NCI-H2196 treated with DMSO at 0.1 percent for 48 hours (cell line): Measurements from ENCODE around the gene AUNIP.

Experiments
- DNase-seq: peaks from one replicate; lab custom pipeline; 2025; ENCODE audit not compliant: unreplicated experiment; lab: John Stamatoyannopoulos, UW

AUNIP gene

DNA sequence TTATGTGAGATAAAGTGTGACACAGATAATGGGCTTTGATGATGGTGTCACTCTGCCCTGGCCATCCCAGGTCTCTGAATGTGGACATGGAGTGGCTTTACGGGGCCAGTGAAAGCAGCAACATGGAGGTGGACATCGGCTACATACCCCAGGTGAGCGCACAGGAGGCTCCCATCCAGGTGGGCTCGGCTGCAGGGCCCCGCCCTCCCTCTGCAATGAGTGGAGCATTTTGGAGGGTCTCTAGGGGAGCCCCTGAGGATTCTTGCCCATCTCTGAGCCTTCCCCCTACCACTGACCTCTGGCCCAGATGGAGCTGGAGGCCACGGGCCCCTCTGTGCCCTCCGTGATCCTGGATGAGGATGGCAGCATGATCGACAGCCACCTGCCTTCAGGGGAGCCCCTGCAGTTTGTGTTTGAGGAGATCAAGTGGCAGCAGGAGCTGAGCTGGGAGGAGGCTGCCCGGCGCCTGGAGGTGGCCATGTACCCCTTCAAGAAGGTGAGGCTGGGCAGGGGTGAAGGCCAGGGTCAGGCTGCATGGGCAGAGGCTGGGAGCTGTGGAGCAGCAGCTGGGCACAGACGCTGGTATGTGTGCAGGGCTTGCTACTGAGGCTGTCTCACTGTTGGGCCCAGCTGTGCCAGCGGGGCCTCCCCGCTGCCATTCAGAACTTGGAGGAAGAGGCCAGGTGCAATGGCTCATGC is 47.7 kb downstream of the AUNIP start:
- DNase-seq: no peak

DNA sequence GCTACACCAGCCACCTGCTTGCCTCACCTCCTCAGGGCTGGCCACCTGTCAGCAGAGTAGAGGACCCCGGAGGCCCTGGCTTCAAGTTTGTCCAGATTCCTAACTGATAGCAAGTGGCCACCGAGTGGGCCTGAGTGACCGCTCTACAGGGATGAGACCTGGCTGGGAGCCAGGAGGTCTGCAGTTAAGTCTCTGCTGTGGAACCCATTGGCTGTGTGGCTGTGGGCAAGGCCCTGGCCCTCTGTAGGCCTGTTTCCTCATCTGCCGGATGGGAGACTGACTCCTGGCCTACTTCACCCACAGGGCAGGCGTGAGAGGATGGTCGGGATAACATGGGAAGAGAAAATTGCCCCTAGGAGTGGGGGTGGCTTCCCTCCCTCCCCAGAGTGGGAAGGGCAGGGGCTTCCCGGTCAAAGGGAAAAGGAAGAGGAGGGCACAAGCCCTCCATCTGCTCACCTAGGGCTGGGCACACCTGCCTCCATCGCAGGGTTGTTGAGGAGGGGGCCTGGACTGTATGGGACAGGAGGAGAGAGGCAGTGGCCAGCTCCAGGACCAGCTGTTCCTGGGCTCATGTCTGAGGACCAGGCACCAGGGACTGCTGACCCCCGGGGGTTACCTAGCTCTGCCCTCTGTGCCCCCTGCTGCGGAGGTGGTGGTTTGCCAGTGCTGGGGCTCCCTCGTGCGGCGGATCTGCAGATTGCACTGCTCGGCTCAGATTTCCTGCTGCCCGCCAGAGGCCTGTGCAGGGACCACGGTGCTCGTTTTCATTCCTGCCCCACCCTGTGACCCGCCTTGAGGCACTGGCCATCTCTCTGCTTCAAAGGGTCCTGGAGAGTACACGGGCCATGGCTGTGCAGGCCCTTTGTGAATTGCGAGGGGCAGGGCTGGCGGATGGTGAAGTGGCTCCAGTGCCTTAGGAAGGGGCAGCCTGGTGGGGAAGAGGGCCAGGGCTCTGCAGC is 48.6 kb downstream of the AUNIP start:
- DNase-seq: peak; percentile 14

DNA sequence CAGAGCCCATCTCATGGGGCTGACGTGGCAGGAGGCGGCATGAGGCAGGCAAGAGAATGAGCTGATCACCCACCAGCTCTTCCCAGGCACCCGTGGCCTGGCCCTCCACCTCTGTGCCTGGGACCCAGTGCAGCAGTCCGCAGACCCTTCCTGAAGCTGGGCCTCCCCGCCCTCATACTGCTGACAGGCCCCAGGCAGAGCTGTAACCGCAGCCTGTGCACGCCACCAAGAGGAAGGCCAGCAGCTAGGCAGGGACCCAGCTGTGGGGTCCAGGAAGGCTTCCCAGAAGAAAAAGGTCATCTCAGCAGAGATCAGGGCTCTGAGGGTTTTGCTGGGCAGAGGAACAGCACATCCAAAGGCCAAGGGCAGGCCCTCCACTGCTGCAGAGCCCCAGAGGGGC is 49.3 kb downstream of the AUNIP start:
- no peak for DNase-seq

- no peak for DNase-seq
Measured at GRCh38 chr1:25809283-25809926, 49.9 kb downstream of the AUNIP start.

GRCh38 chr1:25808481-25809244 is 50.6 kb downstream of the AUNIP start:
- no peak for DNase-seq

GRCh38 chr1:25807480-25808390 is 51.5 kb downstream of the AUNIP start:
- no peak for DNase-seq

DNA sequence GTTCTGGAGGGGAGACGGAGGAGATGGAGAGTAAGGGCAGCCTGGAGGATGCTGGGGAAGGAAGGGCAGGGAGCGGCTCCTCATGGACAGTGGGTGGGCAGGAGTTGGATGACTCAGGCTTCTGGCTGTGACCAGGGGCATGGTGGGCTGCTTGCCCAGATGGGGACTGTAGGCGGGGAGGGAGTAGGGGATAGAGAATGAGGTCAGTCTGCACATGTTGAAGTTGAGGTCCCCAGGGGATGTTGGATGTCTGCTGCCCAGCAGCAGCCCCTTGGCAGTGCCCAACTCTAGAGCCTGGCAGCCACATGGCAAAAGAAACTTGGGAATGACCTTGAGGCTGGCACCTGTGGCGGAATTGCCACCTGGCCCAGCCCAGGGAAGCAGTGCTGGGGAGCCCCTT is 52.8 kb downstream of the AUNIP start:
- no peak for DNase-seq

DNA sequence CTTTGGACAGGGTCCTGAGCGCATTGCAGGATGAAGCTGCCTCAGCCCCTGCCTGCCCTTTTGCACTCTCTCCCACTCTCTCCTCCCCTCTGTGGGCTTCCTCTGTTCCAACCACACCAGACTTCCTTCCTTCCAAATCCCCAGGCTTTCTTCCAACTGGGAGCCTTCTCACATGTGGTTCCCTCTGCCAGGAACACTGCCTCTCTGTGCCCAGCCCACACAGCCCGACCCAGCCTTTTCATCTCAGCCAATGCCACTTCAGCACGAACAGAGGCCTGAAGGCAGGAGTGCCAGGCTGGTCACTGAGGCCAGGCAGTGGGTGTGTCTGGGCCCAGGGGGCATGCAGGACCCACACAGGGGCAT is 53.4 kb downstream of the AUNIP start:
- no peak for DNase-seq

- no peak for DNase-seq
Measured at GRCh38 chr1:25804964-25805862, 54.0 kb downstream of the AUNIP start.

- DNase-seq: no peak
Measured at GRCh38 chr1:25804244-25804963, 54.9 kb downstream of the AUNIP start.

- no peak for DNase-seq
Measured at GRCh38 chr1:25803368-25803767, 55.9 kb downstream of the AUNIP start.

DNA sequence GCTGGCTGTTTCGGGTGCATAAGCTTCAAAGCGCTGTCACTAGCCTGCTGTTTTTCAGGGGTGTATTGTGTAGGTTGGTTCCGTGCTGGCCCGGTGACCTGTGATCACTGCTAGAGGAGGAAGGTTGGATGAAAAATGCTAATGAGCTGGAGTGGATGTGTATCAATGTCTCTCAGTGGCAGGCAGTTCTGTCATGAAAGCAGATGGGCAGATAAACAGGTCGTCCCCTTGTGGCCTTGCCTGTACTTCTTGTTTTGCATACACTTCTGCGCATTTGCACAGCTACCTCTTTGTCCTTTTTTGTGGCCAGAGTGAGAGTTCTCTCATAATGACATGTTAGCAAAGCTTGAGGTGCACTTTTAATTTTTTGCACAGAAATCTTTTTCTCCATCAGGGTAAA is 56.3 kb downstream of the AUNIP start:
- no peak for DNase-seq

DNA sequence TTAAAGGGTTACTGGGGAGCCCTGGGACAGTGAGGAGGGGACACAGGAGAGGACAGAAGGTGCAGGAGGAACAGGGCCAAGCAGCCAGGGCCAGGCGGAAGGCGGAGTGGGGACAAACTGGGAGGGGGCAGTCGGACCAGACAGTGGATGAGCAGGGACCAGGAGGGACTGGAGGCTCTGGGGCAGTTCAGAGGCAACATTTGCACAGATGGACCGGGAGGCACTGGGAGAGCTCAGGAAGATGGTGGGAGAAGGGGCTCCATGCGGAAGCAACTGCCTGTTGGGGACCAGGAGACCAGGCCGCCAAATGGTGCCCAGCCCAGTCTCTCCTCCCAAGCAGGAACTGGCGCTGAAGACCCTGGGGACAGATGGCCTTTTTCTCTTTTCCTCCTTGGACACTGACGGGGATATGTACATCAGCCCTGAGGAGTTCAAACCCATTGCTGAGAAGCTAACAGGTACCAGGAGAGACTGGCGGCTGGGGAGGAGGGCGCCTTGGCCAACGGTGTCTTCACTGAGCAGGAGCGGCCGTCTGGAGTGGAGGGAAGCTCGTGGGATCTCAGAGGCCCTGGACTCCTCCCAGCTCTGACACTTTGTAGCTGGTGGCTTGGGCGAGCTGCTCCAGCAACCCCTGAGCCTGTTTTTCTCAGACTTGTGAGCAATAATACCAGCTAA is 58.4 kb downstream of the AUNIP start:
- no peak for DNase-seq

- DNase-seq: peak; percentile 38
Measured at GRCh38 chr1:25799935-25800702, 59.1 kb downstream of the AUNIP start, which contains the start of gene SELENON. TSS of gene SELENON (plus strand) at chr1:25800193. CDS start at chr1:25800231, 38 bp downstream.

GRCh38 chr1:25799352-25799934 is 59.8 kb downstream of the AUNIP start:
- DNase-seq: no peak

GRCh38 chr1:25798666-25799351 is 60.4 kb downstream of the AUNIP start:
- no peak for DNase-seq
